Activated CD8-positive, alpha-beta memory T cell treated with anti-CD3 and anti-CD28 coated beads, Interleukin-2, amount 50 U/mL, for 24 hours (primary cell): ENCODE measurements around the gene WNT9A.
"Not testable (repeated sequence)": the region's sequence is repeated elsewhere in the genome, so short reads cannot be mapped to it uniquely, and the experiment has no call there.

Experiments used
- DNase-seq: peaks from one replicate; pipeline ENCODE4 v3.0.0-alpha.2; 2020; ENCODE audit errors: extremely low read depth

The WNT9A gene

GRCh38 chr1:227947676-227948492 is at the start of gene WNT9A:
TSS of gene WNT9A (minus strand) at chr1:227947932. CDS start at chr1:227947887, 45 bp downstream.
- no peak for DNase-seq

- no peak for DNase-seq
Measured at GRCh38 chr1:227996187-227996950, 48.6 kb upstream of the WNT9A start.

GRCh38 chr1:227994632-227995300 is 47.0 kb upstream of the WNT9A start:
- DNase-seq, result no peak

GRCh38 chr1:227987181-227987580 is 39.4 kb upstream of the WNT9A start:
- DNase-seq, result no peak

GRCh38 chr1:227975583-227976283 is 28.0 kb upstream of the WNT9A start:
- DNase-seq, result not testable (repeated sequence)

- not testable (repeated sequence) for DNase-seq
Measured at GRCh38 chr1:227973724-227974288, 26.1 kb upstream of the WNT9A start.

GRCh38 chr1:227972843-227973374 is 25.2 kb upstream of the WNT9A start:
- not testable (repeated sequence) for DNase-seq

- DNase-seq, result not testable (repeated sequence)
Measured at GRCh38 chr1:227972283-227972679, 24.5 kb upstream of the WNT9A start.

GRCh38 chr1:227971643-227972282 is 24.0 kb upstream of the WNT9A start:
- DNase-seq, result not testable (repeated sequence)

GRCh38 chr1:227971216-227971615 is 23.5 kb upstream of the WNT9A start:
- DNase-seq, result not testable (repeated sequence)

GRCh38 chr1:227970076-227970995 is 22.6 kb upstream of the WNT9A start:
- not testable (repeated sequence) for DNase-seq

GRCh38 chr1:227967815-227968214 is 20.1 kb upstream of the WNT9A start:
- not testable (repeated sequence) for DNase-seq

- DNase-seq, result not testable (repeated sequence)
Measured at GRCh38 chr1:227966733-227967132, 19.0 kb upstream of the WNT9A start.

GRCh38 chr1:227961651-227962466 is 14.1 kb upstream of the WNT9A start:
- no peak for DNase-seq

- DNase-seq, result no peak
Measured at GRCh38 chr1:227959325-227959860, 11.7 kb upstream of the WNT9A start.

- no peak for DNase-seq
Measured at GRCh38 chr1:227958617-227959324, 11.0 kb upstream of the WNT9A start.

GRCh38 chr1:227955808-227956207 is 8.1 kb upstream of the WNT9A start:
- no peak for DNase-seq
